ENCODE measurements around the gene GCAT. TPM values are rescaled to one million over a fixed set of nuclear protein-coding genes. Genes with fewer than 3 reads are reported as not detected.

GCAT gene
- total and polyA plus RNA-seq, 4 donors = 20.7 to 32.6 (median 29.8) TPM

DNA sequence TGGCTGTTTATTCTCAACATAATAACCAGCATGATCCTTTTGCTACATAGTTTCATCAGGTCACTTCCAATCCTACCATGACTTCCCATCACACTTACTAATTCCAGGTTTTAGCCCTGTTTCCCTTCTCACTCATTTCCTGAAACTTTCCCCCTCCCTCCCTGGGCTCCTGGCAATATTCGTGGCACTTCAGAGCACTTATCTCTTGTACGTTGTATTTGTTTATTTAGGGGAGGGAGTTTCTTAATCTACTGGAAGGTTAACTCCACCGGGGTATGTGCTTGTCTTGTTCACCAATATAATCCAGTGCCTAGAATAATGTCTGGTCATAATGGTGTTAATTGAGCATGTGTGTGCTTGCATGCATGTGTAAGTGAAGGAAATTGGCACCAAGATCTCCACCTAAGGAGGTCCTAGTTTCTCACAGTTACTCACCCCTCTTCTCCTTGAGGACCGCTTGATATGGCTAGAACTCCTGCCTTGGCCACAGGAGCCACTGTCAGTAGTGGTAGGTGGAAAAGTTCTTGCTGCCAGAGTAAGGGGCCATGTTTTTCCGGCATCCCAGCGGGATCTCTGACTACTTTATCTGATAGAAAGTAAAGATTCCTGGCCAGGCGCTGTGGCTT is 53.2 kb downstream of the GCAT start:
- Histone ChIP-seq H3K4me1 (ENCODE audit: control insufficient read depth in 4 of 4, insufficient read depth in 4 of 4, low read length in 3 of 4) (peaks cover 7 to 50% (median 45%) of the 10 kb centered on the region in 4 donors), H3K27me3 (ENCODE audit: control insufficient read depth in 4 of 4, insufficient read depth in 4 of 4, low read length in 3 of 4) (no peaks in the 10 kb centered on the region), H3K9ac (ENCODE audit: low read depth in 1 of 2, low read length in 2 of 2) (no peak overlapping the region), H3K9me3 (ENCODE audit: control insufficient read depth in 4 of 4, low read length in 3 of 4) (no peaks in the 10 kb centered on the region), H3K4me3 (ENCODE audit: low read depth in 1 of 3, low read length in 3 of 3) (no peak overlapping the region), H3K36me3 (ENCODE audit: control insufficient read depth in 4 of 4, insufficient read depth in 3 of 4, low read depth in 1 of 4, low read length in 3 of 4) (peaks cover 3 to 45% (median 30%) of the 10 kb centered on the region in 4 donors), H3K27ac (ENCODE audit: low read depth in 1 of 2, low read length in 2 of 2) (no peak overlapping the region)
- WGBS = 59% methylated on average over 7 of the region's 7 CpGs
- TF ChIP-seq, protein P1, sequence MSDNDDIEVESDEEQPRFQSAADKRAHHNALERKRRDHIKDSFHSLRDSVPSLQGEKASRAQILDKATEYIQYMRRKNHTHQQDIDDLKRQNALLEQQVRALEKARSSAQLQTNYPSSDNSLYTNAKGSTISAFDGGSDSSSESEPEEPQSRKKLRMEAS (IDR thresholded peaks at IDR 0.05) = no peak
- no peak for TF ChIP-seq TAF1 (conservative IDR thresholded peaks at IDR 0.05)
- no peak for TF ChIP-seq RXRA (IDR thresholded peaks at IDR 0.05)
- TF ChIP-seq FOXA1 (IDR thresholded peaks at IDR 0.05) = no peak
- no peak for TF ChIP-seq YY1 (IDR thresholded peaks at IDR 0.05)
- TF ChIP-seq SP1 (IDR thresholded peaks at IDR 0.05) = no peak
- TF ChIP-seq JUND (IDR thresholded peaks at IDR 0.05) = no peak
- TF ChIP-seq GABPA (IDR thresholded peaks at IDR 0.05 in 1 of 2, conservative IDR thresholded peaks at IDR 0.05 in 1 of 2) = no peak
- no peak for TF ChIP-seq HNF4G (IDR thresholded peaks at IDR 0.05)
- TF ChIP-seq, protein P2, sequence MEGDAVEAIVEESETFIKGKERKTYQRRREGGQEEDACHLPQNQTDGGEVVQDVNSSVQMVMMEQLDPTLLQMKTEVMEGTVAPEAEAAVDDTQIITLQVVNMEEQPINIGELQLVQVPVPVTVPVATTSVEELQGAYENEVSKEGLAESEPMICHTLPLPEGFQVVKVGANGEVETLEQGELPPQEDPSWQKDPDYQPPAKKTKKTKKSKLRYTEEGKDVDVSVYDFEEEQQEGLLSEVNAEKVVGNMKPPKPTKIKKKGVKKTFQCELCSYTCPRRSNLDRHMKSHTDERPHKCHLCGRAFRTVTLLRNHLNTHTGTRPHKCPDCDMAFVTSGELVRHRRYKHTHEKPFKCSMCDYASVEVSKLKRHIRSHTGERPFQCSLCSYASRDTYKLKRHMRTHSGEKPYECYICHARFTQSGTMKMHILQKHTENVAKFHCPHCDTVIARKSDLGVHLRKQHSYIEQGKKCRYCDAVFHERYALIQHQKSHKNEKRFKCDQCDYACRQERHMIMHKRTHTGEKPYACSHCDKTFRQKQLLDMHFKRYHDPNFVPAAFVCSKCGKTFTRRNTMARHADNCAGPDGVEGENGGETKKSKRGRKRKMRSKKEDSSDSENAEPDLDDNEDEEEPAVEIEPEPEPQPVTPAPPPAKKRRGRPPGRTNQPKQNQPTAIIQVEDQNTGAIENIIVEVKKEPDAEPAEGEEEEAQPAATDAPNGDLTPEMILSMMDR (IDR thresholded peaks at IDR 0.05; ENCODE audit: low read depth, low read length, missing input control) = no peak
- no peak for TF ChIP-seq HNF4A (conservative IDR thresholded peaks at IDR 0.05)
- TF ChIP-seq, protein P3, sequence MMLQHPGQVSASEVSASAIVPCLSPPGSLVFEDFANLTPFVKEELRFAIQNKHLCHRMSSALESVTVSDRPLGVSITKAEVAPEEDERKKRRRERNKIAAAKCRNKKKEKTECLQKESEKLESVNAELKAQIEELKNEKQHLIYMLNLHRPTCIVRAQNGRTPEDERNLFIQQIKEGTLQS (IDR thresholded peaks at IDR 0.05) = no peak
- TF ChIP-seq, protein P4, sequence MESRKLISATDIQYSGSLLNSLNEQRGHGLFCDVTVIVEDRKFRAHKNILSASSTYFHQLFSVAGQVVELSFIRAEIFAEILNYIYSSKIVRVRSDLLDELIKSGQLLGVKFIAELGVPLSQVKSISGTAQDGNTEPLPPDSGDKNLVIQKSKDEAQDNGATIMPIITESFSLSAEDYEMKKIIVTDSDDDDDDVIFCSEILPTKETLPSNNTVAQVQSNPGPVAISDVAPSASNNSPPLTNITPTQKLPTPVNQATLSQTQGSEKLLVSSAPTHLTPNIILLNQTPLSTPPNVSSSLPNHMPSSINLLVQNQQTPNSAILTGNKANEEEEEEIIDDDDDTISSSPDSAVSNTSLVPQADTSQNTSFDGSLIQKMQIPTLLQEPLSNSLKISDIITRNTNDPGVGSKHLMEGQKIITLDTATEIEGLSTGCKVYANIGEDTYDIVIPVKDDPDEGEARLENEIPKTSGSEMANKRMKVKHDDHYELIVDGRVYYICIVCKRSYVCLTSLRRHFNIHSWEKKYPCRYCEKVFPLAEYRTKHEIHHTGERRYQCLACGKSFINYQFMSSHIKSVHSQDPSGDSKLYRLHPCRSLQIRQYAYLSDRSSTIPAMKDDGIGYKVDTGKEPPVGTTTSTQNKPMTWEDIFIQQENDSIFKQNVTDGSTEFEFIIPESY (IDR thresholded peaks at IDR 0.05) = no peak
- TF ChIP-seq, protein P5, sequence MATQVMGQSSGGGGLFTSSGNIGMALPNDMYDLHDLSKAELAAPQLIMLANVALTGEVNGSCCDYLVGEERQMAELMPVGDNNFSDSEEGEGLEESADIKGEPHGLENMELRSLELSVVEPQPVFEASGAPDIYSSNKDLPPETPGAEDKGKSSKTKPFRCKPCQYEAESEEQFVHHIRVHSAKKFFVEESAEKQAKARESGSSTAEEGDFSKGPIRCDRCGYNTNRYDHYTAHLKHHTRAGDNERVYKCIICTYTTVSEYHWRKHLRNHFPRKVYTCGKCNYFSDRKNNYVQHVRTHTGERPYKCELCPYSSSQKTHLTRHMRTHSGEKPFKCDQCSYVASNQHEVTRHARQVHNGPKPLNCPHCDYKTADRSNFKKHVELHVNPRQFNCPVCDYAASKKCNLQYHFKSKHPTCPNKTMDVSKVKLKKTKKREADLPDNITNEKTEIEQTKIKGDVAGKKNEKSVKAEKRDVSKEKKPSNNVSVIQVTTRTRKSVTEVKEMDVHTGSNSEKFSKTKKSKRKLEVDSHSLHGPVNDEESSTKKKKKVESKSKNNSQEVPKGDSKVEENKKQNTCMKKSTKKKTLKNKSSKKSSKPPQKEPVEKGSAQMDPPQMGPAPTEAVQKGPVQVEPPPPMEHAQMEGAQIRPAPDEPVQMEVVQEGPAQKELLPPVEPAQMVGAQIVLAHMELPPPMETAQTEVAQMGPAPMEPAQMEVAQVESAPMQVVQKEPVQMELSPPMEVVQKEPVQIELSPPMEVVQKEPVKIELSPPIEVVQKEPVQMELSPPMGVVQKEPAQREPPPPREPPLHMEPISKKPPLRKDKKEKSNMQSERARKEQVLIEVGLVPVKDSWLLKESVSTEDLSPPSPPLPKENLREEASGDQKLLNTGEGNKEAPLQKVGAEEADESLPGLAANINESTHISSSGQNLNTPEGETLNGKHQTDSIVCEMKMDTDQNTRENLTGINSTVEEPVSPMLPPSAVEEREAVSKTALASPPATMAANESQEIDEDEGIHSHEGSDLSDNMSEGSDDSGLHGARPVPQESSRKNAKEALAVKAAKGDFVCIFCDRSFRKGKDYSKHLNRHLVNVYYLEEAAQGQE (IDR thresholded peaks at IDR 0.05) = no peak
- TF ChIP-seq EGR1 (IDR thresholded peaks at IDR 0.05; ENCODE audit: low read depth in 2 of 2) = no peak
- DNase-seq (ENCODE audit: low spot score) = no peak
